Subcutaneous abdominal adipose tissue (tissue), 5 donors: Measurements from ENCODE around the gene THOC7.
A peak's percentile ranks its signal among the peaks of the same experiment; 100 is the strongest.

Experiments used
- H3K27ac ChIP-seq: one replicate; pipeline ENCODE4 v1.7.0; 2013; ENCODE audit warnings: low read depth, mild to moderate bottlenecking, inconsistent platforms, low read length, moderate library complexity
- H3K27me3 ChIP-seq, 5 donors: one replicate each; pipeline ENCODE4 v1.7.0; 2013; ENCODE audit warnings: low read length in 5 of 5, inconsistent platforms in 1 of 5; ENCODE audit not compliant: control insufficient read depth in 5 of 5, insufficient read depth in 4 of 5
- H3K36me3 ChIP-seq, 5 donors: one replicate each; pipeline ENCODE4 v1.7.0; 2013; ENCODE audit warnings: low read length in 5 of 5; ENCODE audit not compliant: control insufficient read depth in 5 of 5, insufficient read depth in 5 of 5
- H3K4me1 ChIP-seq, 5 donors: one replicate each; pipeline ENCODE4 v1.7.0; 2013; ENCODE audit warnings: low read length in 5 of 5, mild to moderate bottlenecking in 3 of 5, moderate library complexity in 1 of 5; ENCODE audit not compliant: control insufficient read depth in 5 of 5, insufficient read depth in 5 of 5
- H3K4me3 ChIP-seq, 5 donors: one replicate each; pipeline ENCODE4 v1.7.0; 2013; ENCODE audit warnings: low read length in 5 of 5, low read depth in 1 of 5
- H3K9ac ChIP-seq, 5 donors: one replicate each; pipeline ENCODE4 v1.7.0; 2013; ENCODE audit warnings: low read length in 5 of 5, mild to moderate bottlenecking in 4 of 5, moderate library complexity in 3 of 5
- H3K9me3 ChIP-seq, 5 donors: one replicate each; pipeline ENCODE4 v1.7.0; 2013; ENCODE audit warnings: low read length in 5 of 5; ENCODE audit not compliant: control insufficient read depth in 5 of 5
- donor health status: healthy.
- donor health status: healthy.
- donor health status: healthy.
- donor health status: healthy.
- donor health status: healthy.

Gene THOC7

GRCh38 chr3:63867225-63867624 is 3.6 kb upstream of the THOC7 start:
- peaks cover 0 to 2% (median 0%) of the 10 kb centered on the region in 5 donors for H3K36me3 ChIP-seq
- H3K9me3 ChIP-seq = no peaks in the 10 kb centered on the region
- no peak overlapping the region for H3K4me3 ChIP-seq
- no peak overlapping the region for H3K27ac ChIP-seq
- peaks cover 0 to 21% (median 18%) of the 10 kb centered on the region in 5 donors for H3K4me1 ChIP-seq
- H3K9ac ChIP-seq = no peak overlapping the region
- no peaks in the 10 kb centered on the region for H3K27me3 ChIP-seq

DNA sequence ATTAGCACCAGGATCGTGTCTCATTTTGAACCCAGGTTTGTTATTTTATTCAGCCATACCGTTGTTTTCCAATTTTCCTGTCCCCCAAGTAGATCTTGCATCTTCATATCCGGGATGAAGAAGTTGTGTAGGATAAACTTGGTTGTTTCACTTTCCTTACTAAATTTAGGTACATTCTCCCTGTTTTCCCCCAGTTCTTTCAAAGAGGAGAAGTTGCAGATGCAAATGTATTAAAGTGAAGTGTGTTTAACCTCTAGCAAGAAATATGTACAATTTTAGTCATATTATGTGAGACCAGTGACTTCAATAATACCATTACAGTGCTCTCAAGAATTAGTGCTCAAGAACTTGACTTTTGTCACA is 1.3 kb upstream of the THOC7 start:
- Histone ChIP-seq H3K4me1 (peaks cover 0 to 22% (median 16%) of the 10 kb centered on the region in 5 donors), H3K36me3 (no peaks in the 10 kb centered on the region), H3K27ac (peak overlapping the region; percentile 32), H3K9me3 (no peaks in the 10 kb centered on the region), H3K4me3 (peak overlapping the region; percentile 68 to 87 (median 82)), H3K27me3 (no peaks in the 10 kb centered on the region), H3K9ac (peak overlapping the region in 4 of 5 donors; percentile 58 to 91 (median 85))

DNA sequence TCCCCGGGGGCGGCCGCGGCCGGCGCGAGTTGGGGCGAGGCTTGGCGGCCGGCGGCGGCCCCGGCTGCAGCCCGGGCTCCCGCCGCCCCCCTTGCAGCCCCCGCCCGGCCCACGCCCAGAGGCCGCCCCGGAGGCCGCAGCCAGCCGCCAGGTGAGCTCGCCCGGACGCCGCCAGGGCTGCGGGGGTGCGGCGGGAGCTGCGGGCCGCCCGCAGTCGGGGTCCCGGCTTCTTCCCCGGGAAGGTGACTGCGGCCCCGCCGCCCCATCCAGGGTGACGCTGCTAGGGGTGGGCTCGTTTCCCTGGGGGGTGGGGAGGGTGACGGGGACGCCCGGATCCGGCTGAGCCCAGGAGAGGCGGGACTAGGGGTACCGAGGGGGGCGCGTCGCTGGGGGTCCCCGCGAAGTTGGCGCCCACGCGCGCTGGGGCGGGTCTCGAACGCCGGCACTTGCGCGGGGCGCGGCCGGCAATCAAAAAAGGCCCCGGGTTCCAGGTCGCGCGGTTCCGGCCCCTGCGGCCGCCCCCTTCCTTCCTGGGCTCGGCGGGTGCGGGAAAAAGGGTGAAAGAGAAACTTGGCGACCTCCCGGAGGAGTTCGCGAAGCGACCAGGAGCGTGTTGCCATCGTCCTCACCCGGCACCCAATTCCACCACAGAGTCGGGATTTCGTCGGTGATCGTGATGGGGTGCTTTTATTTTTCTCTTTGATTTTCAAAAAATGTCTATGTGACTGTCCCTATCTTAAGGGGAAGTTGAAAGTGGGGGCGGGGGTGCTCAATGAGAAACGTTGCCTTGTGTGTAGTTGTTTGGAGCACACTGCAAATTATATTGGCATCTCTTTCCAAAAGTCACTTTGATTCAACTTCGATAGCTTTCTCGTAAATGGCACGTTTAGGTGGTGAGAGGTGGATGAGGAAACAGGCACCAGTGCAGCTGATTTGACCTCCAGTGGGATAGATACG is 681 bp upstream of the THOC7 start:
- H3K27me3 ChIP-seq = no peaks in the 10 kb centered on the region
- H3K4me1 ChIP-seq = peaks cover 0 to 22% (median 16%) of the 10 kb centered on the region in 5 donors
- peak overlapping the region; percentile 32 for H3K27ac ChIP-seq
- H3K36me3 ChIP-seq = no peaks in the 10 kb centered on the region
- H3K4me3 ChIP-seq = peak overlapping the region; percentile 68 to 87 (median 82)
- H3K9ac ChIP-seq = peak overlapping the region in 4 of 5 donors; percentile 78 to 91 (median 85)
- no peaks in the 10 kb centered on the region for H3K9me3 ChIP-seq

- Histone ChIP-seq H3K4me1 (peaks cover 0 to 22% (median 16%) of the 10 kb centered on the region in 5 donors), H3K27me3 (no peaks in the 10 kb centered on the region), H3K27ac (peak overlapping the region; percentile 81), H3K36me3 (no peaks in the 10 kb centered on the region), H3K4me3 (peak overlapping the region; percentile 74 to 90 (median 82)), H3K9ac (peak overlapping the region; percentile 32 to 95 (median 89)), H3K9me3 (no peaks in the 10 kb centered on the region)
Observed at GRCh38 chr3:63862804-63863149, 828 bp downstream of the THOC7 start.

DNA sequence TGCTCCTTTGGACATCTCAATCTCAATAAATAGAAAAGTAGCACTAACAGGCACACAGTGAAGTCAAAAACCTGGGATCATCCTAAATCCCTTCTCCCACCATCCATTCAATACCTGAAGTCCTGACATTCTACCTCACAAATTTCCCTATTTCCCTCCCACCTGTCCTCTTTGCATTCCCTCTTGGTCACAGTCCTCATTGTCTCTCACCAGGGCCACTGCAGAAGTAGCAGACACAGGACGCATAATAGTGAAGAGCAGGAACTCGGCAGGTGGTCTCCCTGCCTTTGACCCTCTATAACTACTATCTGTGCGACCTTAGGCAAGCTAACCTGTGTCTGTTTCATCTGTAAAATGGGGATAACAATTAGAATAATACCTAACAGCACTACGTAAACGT is 2.3 kb downstream of the THOC7 start:
- H3K9me3 ChIP-seq = no peaks in the 10 kb centered on the region
- H3K27ac ChIP-seq = no peak overlapping the region
- H3K36me3 ChIP-seq = no peaks in the 10 kb centered on the region
- no peak overlapping the region for H3K4me3 ChIP-seq
- H3K9ac ChIP-seq = no peak overlapping the region
- no peaks in the 10 kb centered on the region for H3K27me3 ChIP-seq
- H3K4me1 ChIP-seq = peaks cover 0 to 22% (median 16%) of the 10 kb centered on the region in 5 donors

DNA sequence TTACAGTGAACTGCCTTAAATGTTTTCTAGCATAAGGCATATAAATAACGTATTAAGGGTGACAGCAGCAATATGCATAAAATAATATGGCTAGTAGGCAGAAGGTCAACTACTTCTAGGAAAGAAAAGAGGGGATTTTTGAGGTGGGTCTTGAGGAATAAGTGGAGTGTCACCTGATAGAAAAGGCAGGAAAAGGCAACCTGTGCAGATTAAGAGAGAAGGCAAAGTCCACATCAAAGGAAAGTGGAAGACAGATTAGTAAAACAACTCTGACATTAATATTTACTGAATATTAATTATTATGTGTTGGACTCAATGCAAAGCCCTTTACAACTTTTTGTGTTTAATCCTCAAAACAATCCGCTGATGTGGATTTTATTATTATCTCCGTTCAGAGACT is 2.8 kb downstream of the THOC7 start:
- H3K4me3 ChIP-seq = no peak overlapping the region
- H3K9ac ChIP-seq = no peak overlapping the region
- no peaks in the 10 kb centered on the region for H3K27me3 ChIP-seq
- peaks cover 0 to 22% (median 16%) of the 10 kb centered on the region in 5 donors for H3K4me1 ChIP-seq
- H3K27ac ChIP-seq = no peak overlapping the region
- no peaks in the 10 kb centered on the region for H3K36me3 ChIP-seq
- H3K9me3 ChIP-seq = no peaks in the 10 kb centered on the region

- no peaks in the 10 kb centered on the region for H3K9me3 ChIP-seq
- no peaks in the 10 kb centered on the region for H3K36me3 ChIP-seq
- H3K27ac ChIP-seq = no peak overlapping the region
- no peak overlapping the region for H3K4me3 ChIP-seq
- H3K9ac ChIP-seq = no peak overlapping the region
- H3K27me3 ChIP-seq = no peaks in the 10 kb centered on the region
- peaks cover 0 to 6% (median 1%) of the 10 kb centered on the region in 5 donors for H3K4me1 ChIP-seq
Observed at GRCh38 chr3:63857311-63857710, 6.3 kb downstream of the THOC7 start.

- no peaks in the 10 kb centered on the region for H3K4me1 ChIP-seq
- no peaks in the 10 kb centered on the region for H3K27me3 ChIP-seq
- H3K27ac ChIP-seq = no peak overlapping the region
- H3K9ac ChIP-seq = no peak overlapping the region
- H3K9me3 ChIP-seq = no peaks in the 10 kb centered on the region
- H3K4me3 ChIP-seq = no peak overlapping the region
- peaks cover 0 to 3% (median 0%) of the 10 kb centered on the region in 5 donors for H3K36me3 ChIP-seq
Observed at GRCh38 chr3:63855333-63855940, 8.2 kb downstream of the THOC7 start.

- no peaks in the 10 kb centered on the region for H3K4me1 ChIP-seq
- no peaks in the 10 kb centered on the region for H3K27me3 ChIP-seq
- no peaks in the 10 kb centered on the region for H3K9me3 ChIP-seq
- H3K9ac ChIP-seq = no peak overlapping the region
- no peak overlapping the region for H3K4me3 ChIP-seq
- H3K27ac ChIP-seq = no peak overlapping the region
- H3K36me3 ChIP-seq = peaks cover 0 to 3% (median 0%) of the 10 kb centered on the region in 5 donors
Observed at GRCh38 chr3:63853106-63853505, 10.5 kb downstream of the THOC7 start.

DNA sequence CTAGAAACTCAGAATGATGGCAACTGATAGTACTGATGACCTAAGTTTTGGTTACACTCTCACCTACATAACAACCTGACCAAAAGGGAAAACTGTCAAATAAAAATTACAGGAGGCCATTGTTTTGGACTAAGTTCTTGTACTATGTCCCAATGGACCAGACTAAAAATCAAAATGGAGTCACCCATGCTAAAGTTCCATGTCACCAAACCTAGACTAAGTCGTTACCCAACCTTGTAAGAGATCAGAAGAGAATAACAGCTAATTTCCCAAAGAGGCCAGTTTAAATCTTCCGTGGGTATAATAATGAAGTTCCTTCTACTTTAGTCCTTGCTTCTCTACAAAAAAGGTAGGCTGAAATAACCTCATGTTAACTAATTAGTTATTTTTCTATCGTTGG is 12.3 kb downstream of the THOC7 start:
- Histone ChIP-seq H3K4me1 (no peaks in the 10 kb centered on the region), H3K4me3 (no peak overlapping the region), H3K9me3 (no peaks in the 10 kb centered on the region), H3K27ac (no peak overlapping the region), H3K9ac (no peak overlapping the region), H3K27me3 (no peaks in the 10 kb centered on the region), H3K36me3 (peaks cover 0 to 3% (median 0%) of the 10 kb centered on the region in 5 donors)
